GM23338 (cell line): ENCODE measurements around the gene MTA3. TPM values are rescaled to one million over a fixed set of nuclear protein-coding genes. Genes with fewer than 3 reads are reported as not detected.

Experiments
- ATAC-seq: fragments of 200-7000 bp; cut with Tn5 transposase; 3 replicates; pipeline ENCODE4 v1.9.1; 2020
- DNase-seq: peaks from one replicate; pipeline ENCODE4 v3.0.0-alpha.2; 2015; ENCODE audit warnings: low spot score
- H2AFZ ChIP-seq: fragments of 200-600 bp; sonication (generic); 2 replicates; pipeline ENCODE4 v1.8.0; 2016; ENCODE audit warnings: antibody characterized with exemption, mild to moderate bottlenecking, moderate library complexity
- H3F3A ChIP-seq: fragments of 200-600 bp; sonication (generic); replicated peaks from 2 replicates; pipeline ENCODE4 v1.8.0; 2017; ENCODE audit warnings: antibody characterized with exemption, mixed run types, low read depth
- H3K27ac ChIP-seq: fragments of 200-600 bp; sonication (generic); 2 replicates; pipeline ENCODE4 v1.6.1; 2016; ENCODE audit warnings: low read depth
- H3K27me3 ChIP-seq: fragments of 200-600 bp; sonication (generic); 2 replicates; pipeline ENCODE4 v1.8.0; 2016; ENCODE audit warnings: mild to moderate bottlenecking, mixed run types, moderate library complexity; ENCODE audit not compliant: insufficient read depth
- H3K36me3 ChIP-seq: fragments of 200-600 bp; sonication (generic); 2 replicates; pipeline ENCODE4 v1.8.0; 2016; ENCODE audit warnings: mild to moderate bottlenecking; ENCODE audit not compliant: insufficient read depth
- H3K4me1 ChIP-seq: fragments of 200-600 bp; sonication (generic); 2 replicates; pipeline ENCODE4 v1.8.0; 2016; ENCODE audit warnings: mild to moderate bottlenecking, moderate library complexity; ENCODE audit not compliant: insufficient read depth
- H3K4me2 ChIP-seq: fragments of 200-600 bp; sonication (generic); 2 replicates; pipeline ENCODE4 v1.7.1; 2017; ENCODE audit warnings: mixed run types
- H3K4me3 ChIP-seq: fragments of 200-600 bp; sonication (generic); 2 replicates; pipeline ENCODE4 v1.6.1; 2016; ENCODE audit warnings: mixed run types
- H3K79me2 ChIP-seq: fragments of 200-600 bp; sonication (generic); replicated peaks from 2 replicates; pipeline ENCODE4 v1.8.0; 2017; ENCODE audit warnings: mild to moderate bottlenecking; ENCODE audit not compliant: insufficient read depth
- H3K9me2 ChIP-seq: fragments of 200-600 bp; sonication (generic); 2 replicates; pipeline ENCODE4 v1.8.0; 2017; ENCODE audit not compliant: insufficient read depth
- H4K20me1 ChIP-seq: fragments of 200-600 bp; sonication (generic); replicated peaks from 2 replicates; pipeline ENCODE4 v1.8.0; 2017; ENCODE audit warnings: mild to moderate bottlenecking; ENCODE audit not compliant: insufficient read depth
- H3K27ac Mint-ChIP-seq: 2 replicates; pipeline ENCODE4 v1.8.0; 2020; ENCODE audit warnings: inconsistent platforms, mild to moderate bottlenecking, moderate library complexity, mixed read lengths
- H3K27me3 Mint-ChIP-seq: 3 replicates; pipeline ENCODE4 v1.8.0; 2022; ENCODE audit warnings: low read depth, mild to moderate bottlenecking, moderate library complexity, mixed read lengths, inconsistent platforms; ENCODE audit not compliant: insufficient read depth, poor library complexity
- H3K36me3 Mint-ChIP-seq: 3 replicates; pipeline ENCODE4 v1.8.0; 2021; ENCODE audit warnings: low read depth, mild to moderate bottlenecking, inconsistent platforms, moderate library complexity, mixed read lengths
- H3K4me1 Mint-ChIP-seq: 3 replicates; pipeline ENCODE4 v1.8.0; 2020; ENCODE audit warnings: mild to moderate bottlenecking, inconsistent platforms, mixed read lengths
- H3K4me3 Mint-ChIP-seq: 3 replicates; pipeline ENCODE4 v1.8.0; 2021; ENCODE audit warnings: moderate library complexity, mild to moderate bottlenecking, inconsistent platforms, mixed read lengths
- H3K9me3 Mint-ChIP-seq: 3 replicates; pipeline ENCODE4 v1.8.0; 2020; ENCODE audit warnings: moderate library complexity, mild to moderate bottlenecking, inconsistent platforms, mixed read lengths
- CREB1 ChIP-seq: fragments of 250-450 bp; sonication (Bioruptor Pico); IDR thresholded peaks from 2 replicates; pipeline ENCODE4 v1.5.0; 2020; ENCODE audit warnings: low read depth, mild to moderate bottlenecking, moderate library complexity
- EZH2phosphoT487 ChIP-seq: fragments of 200-600 bp; sonication (generic); IDR thresholded peaks from one replicate; pipeline ENCODE4 v1.8.1; 2018; ENCODE audit warnings: antibody characterized with exemption; ENCODE audit not compliant: unreplicated experiment
- NANOG ChIP-seq: IDR thresholded peaks from 2 replicates; pipeline ENCODE4 v1.6.1; 2016; ENCODE audit warnings: antibody characterized with exemption, borderline replicate concordance
- POLR2AphosphoS5 ChIP-seq: IDR thresholded peaks from 2 replicates; pipeline ENCODE4 v1.6.1; 2016; ENCODE audit warnings: antibody characterized with exemption, low read depth
- STAT1 ChIP-seq: IDR thresholded peaks from one replicate; pipeline ENCODE4 v1.6.1; 2016; ENCODE audit warnings: antibody characterized with exemption; ENCODE audit not compliant: unreplicated experiment
- ZNF114 ChIP-seq: fragments of 250-450 bp; sonication (Bioruptor Pico); IDR thresholded peaks from 2 replicates; pipeline ENCODE4 v1.5.0; 2020; ENCODE audit warnings: mild to moderate bottlenecking, moderate library complexity
- ZNF331 ChIP-seq: fragments of 250-450 bp; sonication (Bioruptor Pico); IDR thresholded peaks from 2 replicates; pipeline ENCODE4 v1.5.0; 2020; ENCODE audit warnings: low read depth, mild to moderate bottlenecking, moderate library complexity
- polyA plus RNA-seq: library from polyadenylated mRNA; unstranded; fragments of >200 nt; fragmentation: Nextera tagmentation; extraction: Ambion mirVana; gene quantifications from 2 replicates; pipeline ENCODE4 v1.2.1, GENCODE V29; 2016
- total RNA-seq: library from RNA; depleted of rRNA; stranded (reverse); fragments of >200 nt; shearing (Covaris generic); gene quantifications from 2 replicates; pipeline ENCODE4 v1.2.3, GENCODE V29; 2014
- TF ChIP-seq, protein P1 (sequence below): IDR thresholded peaks from one replicate; pipeline ENCODE4 v1.6.1; 2018; ENCODE audit warnings: antibody characterized with exemption; ENCODE audit not compliant: unreplicated experiment
- TF ChIP-seq, protein P2 (sequence below): IDR thresholded peaks from 2 replicates; pipeline ENCODE4 v1.6.1; 2016; ENCODE audit warnings: antibody characterized with exemption
- TF ChIP-seq, protein P3 (sequence below), 2 experiments: fragments of 200-600 bp in 1 of 2; sonication (generic) in 1 of 2; conservative IDR thresholded peaks; 2 replicates each; pipeline versions ENCODE4 v1.5.1 to v1.6.1; 2016 to 2017; ENCODE audit warnings: antibody characterized with exemption in 2 of 2, low read depth in 2 of 2, mild to moderate bottlenecking in 2 of 2, moderate library complexity in 1 of 2

The MTA3 gene
- total and polyA plus RNA-seq, 2 experiments from 2014 or later = 162 to 208 TPM

DNA sequence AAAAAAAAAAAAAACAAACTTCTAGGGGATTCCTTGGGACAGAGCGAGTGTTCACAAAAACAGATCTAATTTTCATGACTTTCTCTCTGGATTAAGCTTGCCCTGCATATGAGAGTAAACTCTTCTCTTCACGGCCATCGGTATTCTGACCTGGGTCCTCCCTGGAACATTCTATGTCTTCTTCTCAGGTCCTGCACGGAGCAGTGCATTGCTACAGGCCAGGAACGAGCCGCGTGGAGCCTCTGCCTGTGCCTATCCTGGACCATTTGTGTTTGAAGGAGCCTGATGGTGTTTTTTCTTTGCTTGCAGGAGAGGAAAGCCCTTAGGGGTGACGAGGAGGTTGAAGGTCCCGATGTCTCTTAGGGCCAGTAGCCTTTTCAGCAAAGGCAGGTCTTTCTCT, 197.3 kb downstream of the MTA3 start (continued):
- TF ChIP-seq, protein P1, sequence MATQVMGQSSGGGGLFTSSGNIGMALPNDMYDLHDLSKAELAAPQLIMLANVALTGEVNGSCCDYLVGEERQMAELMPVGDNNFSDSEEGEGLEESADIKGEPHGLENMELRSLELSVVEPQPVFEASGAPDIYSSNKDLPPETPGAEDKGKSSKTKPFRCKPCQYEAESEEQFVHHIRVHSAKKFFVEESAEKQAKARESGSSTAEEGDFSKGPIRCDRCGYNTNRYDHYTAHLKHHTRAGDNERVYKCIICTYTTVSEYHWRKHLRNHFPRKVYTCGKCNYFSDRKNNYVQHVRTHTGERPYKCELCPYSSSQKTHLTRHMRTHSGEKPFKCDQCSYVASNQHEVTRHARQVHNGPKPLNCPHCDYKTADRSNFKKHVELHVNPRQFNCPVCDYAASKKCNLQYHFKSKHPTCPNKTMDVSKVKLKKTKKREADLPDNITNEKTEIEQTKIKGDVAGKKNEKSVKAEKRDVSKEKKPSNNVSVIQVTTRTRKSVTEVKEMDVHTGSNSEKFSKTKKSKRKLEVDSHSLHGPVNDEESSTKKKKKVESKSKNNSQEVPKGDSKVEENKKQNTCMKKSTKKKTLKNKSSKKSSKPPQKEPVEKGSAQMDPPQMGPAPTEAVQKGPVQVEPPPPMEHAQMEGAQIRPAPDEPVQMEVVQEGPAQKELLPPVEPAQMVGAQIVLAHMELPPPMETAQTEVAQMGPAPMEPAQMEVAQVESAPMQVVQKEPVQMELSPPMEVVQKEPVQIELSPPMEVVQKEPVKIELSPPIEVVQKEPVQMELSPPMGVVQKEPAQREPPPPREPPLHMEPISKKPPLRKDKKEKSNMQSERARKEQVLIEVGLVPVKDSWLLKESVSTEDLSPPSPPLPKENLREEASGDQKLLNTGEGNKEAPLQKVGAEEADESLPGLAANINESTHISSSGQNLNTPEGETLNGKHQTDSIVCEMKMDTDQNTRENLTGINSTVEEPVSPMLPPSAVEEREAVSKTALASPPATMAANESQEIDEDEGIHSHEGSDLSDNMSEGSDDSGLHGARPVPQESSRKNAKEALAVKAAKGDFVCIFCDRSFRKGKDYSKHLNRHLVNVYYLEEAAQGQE = no peak
- TF ChIP-seq POLR2AphosphoS5 (no peak), ZNF331 (CRISPR knock-in tag) (no peak), NANOG (no peak), EZH2phosphoT487 (no peak), STAT1 (no peak), ZNF114 (CRISPR knock-in tag) (no peak)
- TF ChIP-seq, protein P2, sequence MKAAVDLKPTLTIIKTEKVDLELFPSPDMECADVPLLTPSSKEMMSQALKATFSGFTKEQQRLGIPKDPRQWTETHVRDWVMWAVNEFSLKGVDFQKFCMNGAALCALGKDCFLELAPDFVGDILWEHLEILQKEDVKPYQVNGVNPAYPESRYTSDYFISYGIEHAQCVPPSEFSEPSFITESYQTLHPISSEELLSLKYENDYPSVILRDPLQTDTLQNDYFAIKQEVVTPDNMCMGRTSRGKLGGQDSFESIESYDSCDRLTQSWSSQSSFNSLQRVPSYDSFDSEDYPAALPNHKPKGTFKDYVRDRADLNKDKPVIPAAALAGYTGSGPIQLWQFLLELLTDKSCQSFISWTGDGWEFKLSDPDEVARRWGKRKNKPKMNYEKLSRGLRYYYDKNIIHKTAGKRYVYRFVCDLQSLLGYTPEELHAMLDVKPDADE = no peak
- TF ChIP-seq, protein P3, sequence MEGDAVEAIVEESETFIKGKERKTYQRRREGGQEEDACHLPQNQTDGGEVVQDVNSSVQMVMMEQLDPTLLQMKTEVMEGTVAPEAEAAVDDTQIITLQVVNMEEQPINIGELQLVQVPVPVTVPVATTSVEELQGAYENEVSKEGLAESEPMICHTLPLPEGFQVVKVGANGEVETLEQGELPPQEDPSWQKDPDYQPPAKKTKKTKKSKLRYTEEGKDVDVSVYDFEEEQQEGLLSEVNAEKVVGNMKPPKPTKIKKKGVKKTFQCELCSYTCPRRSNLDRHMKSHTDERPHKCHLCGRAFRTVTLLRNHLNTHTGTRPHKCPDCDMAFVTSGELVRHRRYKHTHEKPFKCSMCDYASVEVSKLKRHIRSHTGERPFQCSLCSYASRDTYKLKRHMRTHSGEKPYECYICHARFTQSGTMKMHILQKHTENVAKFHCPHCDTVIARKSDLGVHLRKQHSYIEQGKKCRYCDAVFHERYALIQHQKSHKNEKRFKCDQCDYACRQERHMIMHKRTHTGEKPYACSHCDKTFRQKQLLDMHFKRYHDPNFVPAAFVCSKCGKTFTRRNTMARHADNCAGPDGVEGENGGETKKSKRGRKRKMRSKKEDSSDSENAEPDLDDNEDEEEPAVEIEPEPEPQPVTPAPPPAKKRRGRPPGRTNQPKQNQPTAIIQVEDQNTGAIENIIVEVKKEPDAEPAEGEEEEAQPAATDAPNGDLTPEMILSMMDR (conservative IDR thresholded peaks at IDR 0.05; ENCODE audit: low read depth in 2 of 2) = no peak

DNA sequence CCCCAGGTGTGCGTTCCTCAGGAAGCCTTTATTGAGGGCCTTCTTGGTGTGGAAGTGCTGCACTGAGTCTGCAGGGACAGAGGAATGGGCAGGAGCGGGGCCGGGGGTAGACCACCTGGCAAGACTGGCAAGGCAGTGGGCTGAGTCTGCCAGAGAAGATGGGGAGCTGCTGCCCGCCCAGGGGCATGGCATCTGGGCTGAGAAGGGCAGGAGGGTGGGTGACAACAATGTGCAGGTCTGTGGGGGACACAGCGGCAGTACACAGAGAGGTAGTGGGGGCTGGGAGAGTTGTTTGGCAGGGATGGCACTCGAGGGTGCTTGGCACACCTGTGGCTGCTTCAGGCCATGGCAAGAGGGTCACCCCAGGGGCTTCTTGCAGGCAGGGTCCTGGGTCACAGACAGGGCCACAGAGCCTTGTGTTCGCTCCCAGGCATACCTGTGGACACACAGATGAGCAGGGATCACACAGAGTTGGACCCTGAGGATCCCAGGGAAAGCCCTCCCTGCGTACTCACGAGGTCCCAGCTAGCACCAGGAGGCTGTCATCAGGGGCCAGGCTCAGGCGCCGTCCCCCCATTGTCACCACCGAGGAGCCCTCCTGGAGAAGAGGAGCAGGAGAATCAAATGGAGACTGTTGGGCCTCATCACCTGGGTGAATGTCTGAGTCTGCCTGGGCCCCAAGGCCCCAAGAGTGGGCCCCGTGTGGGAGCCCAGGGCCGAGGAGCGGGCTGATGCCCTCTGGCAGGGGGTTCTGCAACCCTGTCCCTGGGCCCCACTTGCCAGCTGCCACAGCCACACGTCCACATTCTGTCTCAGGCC, 198.9 kb downstream of the MTA3 start:
- Histone ChIP-seq H3K4me1 (no peaks in the 10 kb centered on the region), H3K79me2 (no peaks in the 10 kb centered on the region), H3F3A (no peaks in the 10 kb centered on the region), H3K4me3 (no peak overlapping the region), H4K20me1 (no peaks in the 10 kb centered on the region), H3K9me2 (no peaks in the 10 kb centered on the region), H3K27ac (no peak overlapping the region), H3K36me3 (no peaks in the 10 kb centered on the region), H2AFZ (no peak overlapping the region), H3K27me3 (no peaks in the 10 kb centered on the region), H3K4me2 (no peak overlapping the region)
- DNase-seq = no peak
- H3K36me3 Mint-ChIP-seq = peaks cover 5% of the 10 kb centered on the region; the same call in 2 of the 3 replicates
- peaks cover 12% of the 10 kb centered on the region for H3K4me1 Mint-ChIP-seq
- H3K27me3 Mint-ChIP-seq = peaks cover 6% of the 10 kb centered on the region
- no peak for ATAC-seq
- no peak overlapping the region for H3K4me3 Mint-ChIP-seq
- no peaks in the 10 kb centered on the region for H3K9me3 Mint-ChIP-seq
- H3K27ac Mint-ChIP-seq = no peak overlapping the region
- TF ChIP-seq ZNF114 (CRISPR knock-in tag) (no peak), ZNF331 (CRISPR knock-in tag) (no peak), EZH2phosphoT487 (no peak), CREB1 (no peak), STAT1 (no peak)
- TF ChIP-seq, protein P2 = no peak
- TF ChIP-seq, protein P1 = no peak
